SU-DHL-6 (cell line): ENCODE measurements around the gene CAB39.

Source experiments
- CTCF ChIP-seq: fragments of 200-600 bp; sonication (generic); IDR thresholded peaks from one replicate; pipeline ENCODE4 v1.5.1; 2017; ENCODE audit warnings: antibody characterized with exemption, mild to moderate bottlenecking, low read length, moderate library complexity; ENCODE audit not compliant: insufficient read depth, poor library complexity, severe bottlenecking
- EZH2phosphoT487 ChIP-seq: fragments of 200-600 bp; sonication (generic), shearing (Covaris generic); conservative IDR thresholded peaks from 2 replicates; pipeline ENCODE4 v1.6.1; 2018; ENCODE audit warnings: mild to moderate bottlenecking, antibody characterized with exemption, low read length, moderate library complexity, mixed read lengths

- TF ChIP-seq EZH2phosphoT487 (no peak), CTCF (no peak)
These were observed 26.3 kb downstream of the CAB39 start for GRCh38 chr2:230738924-230739323.
